ENCODE measurements around the gene ABCB8.
A peak's percentile ranks its signal among the peaks of the same experiment; 100 is the strongest.

ABCB8 gene

DNA sequence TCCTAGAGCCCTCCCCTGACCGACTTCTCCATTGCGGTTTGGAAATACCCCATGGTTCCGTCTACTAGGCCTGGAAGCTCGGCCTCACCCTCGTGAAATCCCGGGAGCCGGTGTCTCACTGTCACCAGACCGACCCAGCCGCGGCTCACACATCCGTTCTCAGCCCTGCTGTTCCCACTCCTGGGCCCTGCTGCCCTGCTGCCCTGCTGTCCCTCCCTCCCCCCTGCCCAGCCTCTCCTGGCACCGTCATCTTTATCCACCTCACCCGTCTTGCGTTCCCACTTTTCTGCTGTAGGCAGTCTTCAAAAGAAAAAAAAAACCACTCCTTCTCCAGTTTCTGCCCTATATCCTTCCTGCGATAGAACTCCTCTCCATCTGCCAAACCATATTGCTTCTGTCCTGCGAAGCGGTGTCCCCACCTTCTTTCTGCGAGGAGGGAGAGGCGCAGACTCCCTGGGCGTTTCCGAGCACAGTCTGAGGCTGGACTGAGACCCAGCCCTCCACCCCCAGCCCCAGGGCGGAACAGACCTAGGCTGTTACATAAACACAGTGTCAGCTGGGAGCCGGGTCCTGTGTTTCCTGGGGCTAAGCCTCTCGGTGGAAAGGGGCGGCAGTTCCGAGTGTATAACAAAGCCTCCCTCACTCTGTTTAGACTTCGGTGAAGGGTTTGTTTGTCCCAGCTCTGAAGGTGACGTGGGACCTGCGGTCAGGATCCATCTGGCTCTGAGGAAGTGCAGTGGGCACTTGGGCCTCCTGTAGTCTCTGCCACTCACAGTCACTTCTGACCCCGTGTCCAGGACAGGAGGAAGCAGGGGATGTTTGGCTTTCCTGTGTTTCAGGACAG, 60.8 kb downstream of the ABCB8 start:
- Histone ChIP-seq H3K9ac (no peak overlapping the region), H3K27me3 (ENCODE audit: control insufficient read depth, insufficient read depth, low read length) (no peaks in the 10 kb centered on the region), H2AFZ (no peak overlapping the region), H3K4me2 (ENCODE audit: low read length) (no peak overlapping the region), H3K4me1 (peaks cover 38% of the 10 kb centered on the region), H3K36me3 (ENCODE audit: control insufficient read depth, insufficient read depth, low read length) (no peaks in the 10 kb centered on the region), H3K4me3 (ENCODE audit: low read depth, low read length) (peak overlapping the region; percentile 7), H3K79me2 (peaks cover 64% of the 10 kb centered on the region), H3K9me3 (ENCODE audit: control insufficient read depth, low read length) (no peaks in the 10 kb centered on the region), H3K27ac (peak overlapping the region; percentile 87)
- no peak for TF ChIP-seq CTCF (IDR thresholded peaks at IDR 0.05)

GRCh38 chr7:151089893-151090730, 61.9 kb downstream of the ABCB8 start:
- no peak for TF ChIP-seq CTCF (IDR thresholded peaks at IDR 0.05)
- Histone ChIP-seq H3K4me1 (peaks cover 34% of the 10 kb centered on the region), H3K27ac (peak overlapping the region; percentile 87), H3K79me2 (peaks cover 70% of the 10 kb centered on the region), H3K9me3 (ENCODE audit: control insufficient read depth, low read length) (no peaks in the 10 kb centered on the region), H3K4me2 (ENCODE audit: low read length) (no peak overlapping the region), H3K36me3 (ENCODE audit: control insufficient read depth, insufficient read depth, low read length) (no peaks in the 10 kb centered on the region), H2AFZ (no peak overlapping the region), H3K4me3 (ENCODE audit: low read depth, low read length) (no peak overlapping the region), H3K27me3 (ENCODE audit: control insufficient read depth, insufficient read depth, low read length) (no peaks in the 10 kb centered on the region), H3K9ac (no peak overlapping the region)

- H3K9me3 ChIP-seq (ENCODE audit: control insufficient read depth, low read length) = no peaks in the 10 kb centered on the region
- no peaks in the 10 kb centered on the region for H3K27me3 ChIP-seq (ENCODE audit: control insufficient read depth, insufficient read depth, low read length)
- no peak overlapping the region for H2AFZ ChIP-seq
- peaks cover 27% of the 10 kb centered on the region for H3K4me1 ChIP-seq
- no peaks in the 10 kb centered on the region for H3K36me3 ChIP-seq (ENCODE audit: control insufficient read depth, insufficient read depth, low read length)
- H3K4me2 ChIP-seq (ENCODE audit: low read length) = no peak overlapping the region
- H3K9ac ChIP-seq = no peak overlapping the region
- TF ChIP-seq CTCF (IDR thresholded peaks at IDR 0.05) = no peak
- H3K79me2 ChIP-seq = peaks cover 77% of the 10 kb centered on the region
- H3K27ac ChIP-seq = no peak overlapping the region
- no peak overlapping the region for H3K4me3 ChIP-seq (ENCODE audit: low read depth, low read length)
Measured at GRCh38 chr7:151091003-151091402, 62.8 kb downstream of the ABCB8 start.

GRCh38 chr7:151091431-151091830, 63.2 kb downstream of the ABCB8 start:
- peaks cover 80% of the 10 kb centered on the region for H3K79me2 ChIP-seq
- H3K27ac ChIP-seq = no peak overlapping the region
- H3K36me3 ChIP-seq (ENCODE audit: control insufficient read depth, insufficient read depth, low read length) = no peaks in the 10 kb centered on the region
- H3K9me3 ChIP-seq (ENCODE audit: control insufficient read depth, low read length) = no peaks in the 10 kb centered on the region
- TF ChIP-seq CTCF (IDR thresholded peaks at IDR 0.05) = peak; percentile 34
- H3K9ac ChIP-seq = no peak overlapping the region
- H3K4me3 ChIP-seq (ENCODE audit: low read depth, low read length) = no peak overlapping the region
- H3K27me3 ChIP-seq (ENCODE audit: control insufficient read depth, insufficient read depth, low read length) = no peaks in the 10 kb centered on the region
- peaks cover 27% of the 10 kb centered on the region for H3K4me1 ChIP-seq
- no peak overlapping the region for H2AFZ ChIP-seq
- H3K4me2 ChIP-seq (ENCODE audit: low read length) = no peak overlapping the region
